Upper lobe of right lung (tissue), 1 donor: ENCODE measurements around the gene CSMD2. TPM values are rescaled to one million over a fixed set of nuclear protein-coding genes. Genes with fewer than 3 reads are reported as not detected.

ENCODE experiments used
- ATAC-seq: fragments of 200-7000 bp; cut with Tn5 transposase; one replicate; pipeline ENCODE4 v1.9.1; 2020; ENCODE audit warnings: mild to moderate bottlenecking, moderate library complexity
- DNase-seq: peaks from one replicate; pipeline ENCODE4 v3.0.0-alpha.2; 2020
- H3K27ac ChIP-seq: fragments of 200-600 bp; one replicate; pipeline ENCODE4 v1.8.0; 2022
- H3K27me3 ChIP-seq: fragments of 200-600 bp; one replicate; pipeline ENCODE4 v1.8.0; 2022; ENCODE audit warnings: mild to moderate bottlenecking
- H3K36me3 ChIP-seq: fragments of 200-600 bp; one replicate; pipeline ENCODE4 v1.8.0; 2022
- H3K4me1 ChIP-seq: fragments of 200-600 bp; one replicate; pipeline ENCODE4 v1.8.0; 2022
- H3K4me3 ChIP-seq: fragments of 200-600 bp; one replicate; pipeline ENCODE4 v1.8.0; 2022; ENCODE audit warnings: mild to moderate bottlenecking
- H3K9me3 ChIP-seq: fragments of 200-600 bp; one replicate; pipeline ENCODE4 v1.8.0; 2022
- intact Hi-C: fragments of 100-400 bp; cut with DNase I; formaldehyde crosslinking; loops from one replicate; pipeline ENCODE4 v1.11.0; 2022
- long read RNA-seq: library from polyadenylated mRNA; unstranded; transcript quantifications from one replicate; pipeline ENCODE4 v2.0.0, GENCODE V29; 2021
- total RNA-seq: library from RNA; stranded (reverse); fragmentation: NEBNext Ultra II Directional; extraction: Animal tissue kit (Norgen Biotek cat#: 25700); gene quantifications from one replicate; pipeline ENCODE4 v1.2.1, GENCODE V29; 2021
- TF ChIP-seq, protein P1 (sequence below): fragments of 200-600 bp; IDR thresholded peaks from one replicate; pipeline ENCODE4 v1.8.0; 2022; ENCODE audit warnings: antibody characterized with exemption
- donor health status: DM: no; HTN: yes; CAD: no; lungs with severe emphysema.

Gene CSMD2
- total RNA-seq: 0.67 TPM
- long read RNA-seq, partial matches to known transcripts: 1 of 2 reads
- long read RNA-seq, other reads (novel, unspliced or antisense): 1 of 2 reads

DNA sequence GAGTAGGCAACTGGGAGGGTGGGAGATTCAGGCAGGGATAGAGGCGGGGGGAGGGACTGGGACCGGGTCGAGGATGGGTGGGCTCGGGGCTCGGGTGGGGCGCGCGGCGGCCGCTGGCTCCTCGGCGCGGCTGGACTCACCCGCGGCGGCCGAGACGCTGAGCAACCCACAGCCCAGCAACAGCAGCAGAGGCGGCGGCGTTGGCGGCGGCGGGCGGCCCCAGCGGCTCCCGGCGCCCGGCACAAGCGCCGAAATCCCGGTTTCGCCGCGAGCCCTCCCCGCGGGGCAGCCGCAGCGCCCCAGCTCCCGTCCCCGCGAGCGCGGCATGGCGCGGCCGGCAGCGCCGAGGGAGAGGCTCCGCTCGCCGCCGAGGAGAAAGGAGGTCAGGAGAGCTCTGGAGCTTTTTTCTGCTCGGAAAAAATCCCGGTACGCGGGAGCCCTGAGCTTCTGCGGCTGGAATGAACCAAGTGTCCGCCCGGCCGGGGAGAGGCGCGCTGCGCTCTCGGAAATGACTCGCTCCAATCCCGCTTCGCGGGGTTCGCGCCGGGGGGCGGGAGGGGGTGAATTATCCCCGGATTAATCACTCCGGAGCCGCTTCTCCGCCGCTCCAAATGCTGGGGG is at the start of gene CSMD2:
Gene CSMD2 (minus strand): TSS at position 460 of the 621 bp plus-strand sequence. CDS start 133 bp downstream, at position 327.
- Histone ChIP-seq H3K4me1 (peaks cover 19% of the 10 kb centered on the region), H3K27me3 (peaks cover 72% of the 10 kb centered on the region), H3K36me3 (no peaks in the 10 kb centered on the region), H3K9me3 (no peaks in the 10 kb centered on the region), H3K4me3 (peak within 1 kb of the TSS; percentile 40), H3K27ac (no peak within 1 kb of the TSS)
- intact Hi-C loops: no loop called here
- TF ChIP-seq, protein P1, sequence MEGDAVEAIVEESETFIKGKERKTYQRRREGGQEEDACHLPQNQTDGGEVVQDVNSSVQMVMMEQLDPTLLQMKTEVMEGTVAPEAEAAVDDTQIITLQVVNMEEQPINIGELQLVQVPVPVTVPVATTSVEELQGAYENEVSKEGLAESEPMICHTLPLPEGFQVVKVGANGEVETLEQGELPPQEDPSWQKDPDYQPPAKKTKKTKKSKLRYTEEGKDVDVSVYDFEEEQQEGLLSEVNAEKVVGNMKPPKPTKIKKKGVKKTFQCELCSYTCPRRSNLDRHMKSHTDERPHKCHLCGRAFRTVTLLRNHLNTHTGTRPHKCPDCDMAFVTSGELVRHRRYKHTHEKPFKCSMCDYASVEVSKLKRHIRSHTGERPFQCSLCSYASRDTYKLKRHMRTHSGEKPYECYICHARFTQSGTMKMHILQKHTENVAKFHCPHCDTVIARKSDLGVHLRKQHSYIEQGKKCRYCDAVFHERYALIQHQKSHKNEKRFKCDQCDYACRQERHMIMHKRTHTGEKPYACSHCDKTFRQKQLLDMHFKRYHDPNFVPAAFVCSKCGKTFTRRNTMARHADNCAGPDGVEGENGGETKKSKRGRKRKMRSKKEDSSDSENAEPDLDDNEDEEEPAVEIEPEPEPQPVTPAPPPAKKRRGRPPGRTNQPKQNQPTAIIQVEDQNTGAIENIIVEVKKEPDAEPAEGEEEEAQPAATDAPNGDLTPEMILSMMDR: no peak
- peak; percentile 70 for DNase-seq
- ATAC-seq: no peak

DNA sequence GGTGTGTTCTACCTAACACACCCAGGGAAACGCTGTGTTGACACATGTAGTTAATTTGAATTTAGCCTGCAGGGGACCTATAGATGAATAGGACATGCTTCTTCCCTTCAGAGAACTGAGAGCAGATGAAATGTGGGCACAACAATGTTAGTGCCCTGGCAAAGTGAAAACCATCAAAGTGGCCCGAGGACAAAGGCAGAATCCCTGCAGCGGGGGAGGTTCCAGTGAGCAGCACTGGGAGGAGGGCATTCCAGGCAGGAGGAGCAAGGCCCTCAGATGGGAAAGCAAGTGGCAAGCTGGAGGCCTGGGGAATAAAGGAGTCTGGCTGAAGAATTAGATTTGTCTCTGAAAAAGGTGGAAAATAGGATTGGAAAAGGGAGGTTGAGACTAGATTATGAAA is 48.9 kb upstream of the CSMD2 start:
- ATAC-seq: no peak
- no peak for DNase-seq
- Histone ChIP-seq H3K27ac (no peak overlapping the region), H3K36me3 (no peaks in the 10 kb centered on the region), H3K27me3 (no peaks in the 10 kb centered on the region), H3K9me3 (no peaks in the 10 kb centered on the region), H3K4me3 (no peak overlapping the region), H3K4me1 (no peaks in the 10 kb centered on the region)
- TF ChIP-seq, protein P1: no peak
- intact Hi-C loops: no loop called here

DNA sequence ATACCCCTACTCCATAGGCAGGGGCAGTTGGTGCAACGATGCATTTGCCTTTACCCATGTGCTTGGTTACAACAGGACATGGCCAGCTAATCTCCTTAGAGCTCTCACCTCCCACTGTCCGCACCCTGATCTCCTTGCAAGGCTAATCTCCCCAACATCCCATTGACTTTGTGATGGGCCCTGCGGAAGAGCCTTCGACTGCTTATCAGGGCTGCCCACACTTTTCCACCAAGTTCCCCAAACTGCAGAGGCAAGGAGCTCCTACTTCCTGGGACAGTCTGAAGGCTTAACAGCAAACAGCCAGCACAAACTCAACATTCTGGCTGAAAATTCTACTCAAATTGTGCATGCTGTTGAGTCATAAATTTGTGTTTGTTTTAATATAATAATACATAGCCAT is 47.6 kb upstream of the CSMD2 start:
- H3K27me3 ChIP-seq: no peaks in the 10 kb centered on the region
- intact Hi-C loops: no loop called here
- no peak for ATAC-seq
- no peak overlapping the region for H3K4me3 ChIP-seq
- no peaks in the 10 kb centered on the region for H3K9me3 ChIP-seq
- H3K36me3 ChIP-seq: no peaks in the 10 kb centered on the region
- no peak for DNase-seq
- TF ChIP-seq, protein P1: no peak
- H3K4me1 ChIP-seq: no peaks in the 10 kb centered on the region
- no peak overlapping the region for H3K27ac ChIP-seq

DNA sequence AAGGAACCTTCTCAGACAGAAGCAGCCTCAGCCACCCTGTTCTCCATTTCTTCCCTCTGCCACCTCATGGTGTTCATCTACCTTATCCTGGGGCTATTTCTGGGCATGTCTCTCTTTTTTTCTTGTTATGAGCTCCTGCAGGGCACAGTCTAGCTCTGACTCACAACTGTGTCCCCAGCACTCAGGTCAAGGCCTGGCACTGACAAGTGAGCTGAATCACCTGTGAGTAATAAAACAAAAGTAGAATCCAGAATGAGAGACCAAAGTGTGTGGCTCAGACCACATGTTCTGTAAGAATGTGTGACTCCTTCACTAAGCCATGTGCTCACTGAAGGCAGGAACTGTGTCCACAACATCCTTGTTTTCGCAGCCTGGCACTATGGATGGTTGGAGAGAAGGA is 34.9 kb upstream of the CSMD2 start:
- Histone ChIP-seq H3K9me3 (no peaks in the 10 kb centered on the region), H3K4me3 (no peak overlapping the region), H3K27me3 (no peaks in the 10 kb centered on the region), H3K36me3 (no peaks in the 10 kb centered on the region), H3K27ac (no peak overlapping the region), H3K4me1 (no peaks in the 10 kb centered on the region)
- intact Hi-C loops: no loop called here
- TF ChIP-seq, protein P1: no peak
- ATAC-seq: no peak
- no peak for DNase-seq

DNA sequence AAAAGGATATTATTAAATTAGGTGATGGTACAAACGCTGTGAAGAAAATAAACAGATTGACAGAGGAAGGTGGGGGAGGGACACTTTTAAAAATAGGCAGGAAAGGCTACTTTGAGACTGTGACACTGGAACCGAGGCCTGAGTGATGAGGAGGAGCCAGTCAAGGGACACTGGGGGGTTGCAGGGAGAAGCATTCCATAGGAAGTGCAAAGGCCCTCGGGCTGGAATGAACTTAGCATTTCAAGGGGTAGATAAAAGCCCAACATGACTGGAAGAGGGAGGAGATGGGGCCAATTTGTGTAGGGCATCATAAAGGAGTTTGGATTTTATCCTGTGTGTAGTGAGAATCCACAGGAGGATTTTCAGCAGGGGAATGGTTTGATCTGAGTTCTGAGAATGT is 27.6 kb upstream of the CSMD2 start:
- TF ChIP-seq, protein P1: no peak
- Histone ChIP-seq H3K27ac (no peak overlapping the region), H3K9me3 (no peaks in the 10 kb centered on the region), H3K36me3 (no peaks in the 10 kb centered on the region), H3K4me3 (no peak overlapping the region), H3K4me1 (no peaks in the 10 kb centered on the region), H3K27me3 (peaks cover 10% of the 10 kb centered on the region)
- no peak for DNase-seq
- intact Hi-C loops: no loop called here
- no peak for ATAC-seq

DNA sequence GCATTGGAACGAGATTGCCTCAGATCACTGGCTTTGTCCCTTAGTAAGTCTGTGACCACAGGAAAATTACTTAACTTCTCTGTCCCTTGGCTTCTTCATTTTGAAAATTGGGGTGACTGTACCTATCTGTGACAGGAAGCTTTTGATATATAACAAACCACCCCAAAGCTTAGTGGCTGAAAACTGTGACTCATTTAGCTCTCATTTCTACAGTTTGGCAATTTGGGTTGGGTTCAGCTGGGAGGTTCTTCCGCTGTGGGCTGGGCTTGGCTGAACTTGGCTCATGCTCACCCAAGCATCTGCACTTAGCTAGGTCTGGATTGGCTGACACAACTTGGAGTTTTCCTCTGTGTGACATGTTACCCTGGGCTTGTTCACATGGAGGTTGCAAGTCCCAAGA is 25.7 kb upstream of the CSMD2 start:
- ATAC-seq (no peak), DNase-seq (no peak)
- Histone ChIP-seq H3K27me3 (peaks cover 22% of the 10 kb centered on the region), H3K27ac (no peak overlapping the region), H3K9me3 (no peaks in the 10 kb centered on the region), H3K36me3 (no peaks in the 10 kb centered on the region), H3K4me1 (no peaks in the 10 kb centered on the region), H3K4me3 (no peak overlapping the region)
- TF ChIP-seq, protein P1: no peak
- intact Hi-C loops: no loop called here
